Ramos (cell line): ENCODE results near the gene PRR20E.
"Not testable (repeated sequence)": the region's sequence is repeated elsewhere in the genome, so short reads cannot be mapped to it uniquely, and the experiment has no call there.

Source experiments
- in situ Hi-C: fragments of 300-500 bp; cut with MboI; formaldehyde crosslinking; loops from one replicate; pipeline ENCODE4 v1.14.3; 2022; ENCODE audit warnings: low sequenced_read_pairs; ENCODE audit not compliant: unreplicated experiment

PRR20E gene

GRCh38 chr13:57166897-57167296 lies at the start of gene PRR20E:
Gene PRR20E (plus strand): TSS chr13:57167197. CDS start chr13:57167584, 387 bp downstream.
- in situ Hi-C loops: not testable (repeated sequence)

GRCh38 chr13:57123681-57124080 lies 43.3 kb upstream of the PRR20E start:
- in situ Hi-C loops: no loop called here

GRCh38 chr13:57128909-57129308 lies 38.1 kb upstream of the PRR20E start:
- in situ Hi-C loops: no loop called here

- in situ Hi-C loops: no loop called here
Measured at GRCh38 chr13:57136093-57136492, 30.9 kb upstream of the PRR20E start.

GRCh38 chr13:57137585-57137984 lies 29.4 kb upstream of the PRR20E start:
- in situ Hi-C loops: no loop called here

GRCh38 chr13:57138988-57139387 lies 28.0 kb upstream of the PRR20E start:
- in situ Hi-C loops: no loop called here

GRCh38 chr13:57139781-57140180 lies 27.2 kb upstream of the PRR20E start:
- in situ Hi-C loops: not testable (repeated sequence)

GRCh38 chr13:57140235-57140968 lies 26.6 kb upstream of the PRR20E start, which contains the start of gene PRR20A:
Gene PRR20A (plus strand): TSS chr13:57140918. CDS start chr13:57141305, 387 bp downstream.
- in situ Hi-C loops: not testable (repeated sequence)

GRCh38 chr13:57147188-57147587 lies 19.8 kb upstream of the PRR20E start, which contains the start of gene PRR20B:
Gene PRR20B (plus strand): TSS chr13:57147488. CDS start chr13:57147875, 387 bp downstream.
- in situ Hi-C loops: not testable (repeated sequence)

- in situ Hi-C loops: not testable (repeated sequence)
Measured at GRCh38 chr13:57148106-57148505, 18.9 kb upstream of the PRR20E start.

- in situ Hi-C loops: not testable (repeated sequence)
Measured at GRCh38 chr13:57153761-57154160, 13.2 kb upstream of the PRR20E start, which contains the start of gene PRR20C. Gene PRR20C (plus strand): TSS chr13:57154061. CDS start chr13:57154448, 387 bp downstream.

- in situ Hi-C loops: not testable (repeated sequence)
Measured at GRCh38 chr13:57160332-57160731, 6.7 kb upstream of the PRR20E start, which contains the start of gene PRR20D. Gene PRR20D (plus strand): TSS chr13:57160632. CDS start chr13:57161019, 387 bp downstream.

GRCh38 chr13:57191667-57192066 lies 24.7 kb downstream of the PRR20E start:
- in situ Hi-C loops: no loop called here

- in situ Hi-C loops: no loop called here
Measured at GRCh38 chr13:57212989-57213388, 46.0 kb downstream of the PRR20E start.
